ENCODE measurements around the gene RC3H1.
A peak's percentile ranks its signal among the peaks of the same experiment; 100 is the strongest.
"Not testable (repeated sequence)": the region's sequence is repeated elsewhere in the genome, so short reads cannot be mapped to it uniquely, and the experiment has no call there.

RC3H1 gene

GRCh38 chr1:173946380-173946921 lies 75.7 kb downstream of the RC3H1 start:
- H3K9ac ChIP-seq (ENCODE audit: low read length) = no peak overlapping the region
- H3K27me3 ChIP-seq (replicated peaks; ENCODE audit: control insufficient read depth, insufficient read depth, low read length) = no peaks in the 10 kb centered on the region
- H3K4me1 ChIP-seq (ENCODE audit: control insufficient read depth, insufficient read depth, low read length) = peaks cover 4% of the 10 kb centered on the region
- peaks cover 90% of the 10 kb centered on the region for H3K36me3 ChIP-seq (ENCODE audit: control insufficient read depth, insufficient read depth, low read length, severe bottlenecking)
- H3K9me3 ChIP-seq (ENCODE audit: control insufficient read depth, low read length) = no peaks in the 10 kb centered on the region
- no peak overlapping the region for H3K4me3 ChIP-seq (ENCODE audit: low read length)
- no peak for DNase-seq (ENCODE audit: low read depth)

- H3K36me3 ChIP-seq (ENCODE audit: control insufficient read depth, insufficient read depth, low read length, severe bottlenecking) = peaks cover 86% of the 10 kb centered on the region
- no peaks in the 10 kb centered on the region for H3K9me3 ChIP-seq (ENCODE audit: control insufficient read depth, low read length)
- no peak overlapping the region for H3K9ac ChIP-seq (ENCODE audit: low read length)
- no peak overlapping the region for H3K4me3 ChIP-seq (ENCODE audit: low read length)
- H3K27me3 ChIP-seq (replicated peaks; ENCODE audit: control insufficient read depth, insufficient read depth, low read length) = no peaks in the 10 kb centered on the region
- DNase-seq (ENCODE audit: low read depth) = no peak
- no peaks in the 10 kb centered on the region for H3K4me1 ChIP-seq (ENCODE audit: control insufficient read depth, insufficient read depth, low read length)
Observed at GRCh38 chr1:173937062-173937461, 85.1 kb downstream of the RC3H1 start.

GRCh38 chr1:173934440-173934839 lies 87.7 kb downstream of the RC3H1 start:
- H3K36me3 ChIP-seq (ENCODE audit: control insufficient read depth, insufficient read depth, low read length, severe bottlenecking) = peaks cover 72% of the 10 kb centered on the region

GRCh38 chr1:173930541-173930940 lies 91.6 kb downstream of the RC3H1 start:
- not testable (repeated sequence) for DNase-seq (ENCODE audit: low read depth); H3K4me1 ChIP-seq (ENCODE audit: control insufficient read depth, insufficient read depth, low read length); H3K9ac ChIP-seq (ENCODE audit: low read length); H3K9me3 ChIP-seq (ENCODE audit: control insufficient read depth, low read length); H3K27me3 ChIP-seq (replicated peaks; ENCODE audit: control insufficient read depth, insufficient read depth, low read length); H3K4me3 ChIP-seq (ENCODE audit: low read length)
- H3K36me3 ChIP-seq (ENCODE audit: control insufficient read depth, insufficient read depth, low read length, severe bottlenecking) = peaks cover 42% of the 10 kb centered on the region

More at GRCh38 chr1:173934440-173934839, 87.7 kb downstream of the RC3H1 start:
- Histone ChIP-seq H3K27me3 (replicated peaks; ENCODE audit: control insufficient read depth, insufficient read depth, low read length) (no peaks in the 10 kb centered on the region), H3K9me3 (ENCODE audit: control insufficient read depth, low read length) (no peaks in the 10 kb centered on the region), H3K4me3 (ENCODE audit: low read length) (no peak overlapping the region), H3K9ac (ENCODE audit: low read length) (no peak overlapping the region), H3K4me1 (ENCODE audit: control insufficient read depth, insufficient read depth, low read length) (no peaks in the 10 kb centered on the region)
- DNase-seq (ENCODE audit: low read depth) = no peak

- DNase-seq (ENCODE audit: low read depth) = no peak
- H3K9ac ChIP-seq (ENCODE audit: low read length) = no peak overlapping the region
- no peaks in the 10 kb centered on the region for H3K9me3 ChIP-seq (ENCODE audit: control insufficient read depth, low read length)
- H3K27me3 ChIP-seq (replicated peaks; ENCODE audit: control insufficient read depth, insufficient read depth, low read length) = peaks cover 5% of the 10 kb centered on the region
- no peaks in the 10 kb centered on the region for H3K4me1 ChIP-seq (ENCODE audit: control insufficient read depth, insufficient read depth, low read length)
- H3K36me3 ChIP-seq (ENCODE audit: control insufficient read depth, insufficient read depth, low read length, severe bottlenecking) = no peaks in the 10 kb centered on the region
- H3K4me3 ChIP-seq (ENCODE audit: low read length) = no peak overlapping the region
Observed at GRCh38 chr1:173925306-173926242, 96.6 kb downstream of the RC3H1 start.

GRCh38 chr1:173920861-173921260 lies 101.3 kb downstream of the RC3H1 start:
- H3K9ac ChIP-seq (ENCODE audit: low read length) = no peak overlapping the region
- H3K4me1 ChIP-seq (ENCODE audit: control insufficient read depth, insufficient read depth, low read length) = no peaks in the 10 kb centered on the region
- H3K4me3 ChIP-seq (ENCODE audit: low read length) = no peak overlapping the region
- peaks cover 5% of the 10 kb centered on the region for H3K27me3 ChIP-seq (replicated peaks; ENCODE audit: control insufficient read depth, insufficient read depth, low read length)
- no peaks in the 10 kb centered on the region for H3K9me3 ChIP-seq (ENCODE audit: control insufficient read depth, low read length)
- no peak for DNase-seq (ENCODE audit: low read depth)
- H3K36me3 ChIP-seq (ENCODE audit: control insufficient read depth, insufficient read depth, low read length, severe bottlenecking) = no peaks in the 10 kb centered on the region

GRCh38 chr1:173917635-173918493 lies 104.3 kb downstream of the RC3H1 start:
- no peak for DNase-seq (ENCODE audit: low read depth)

GRCh38 chr1:173917149-173917548 lies 105.0 kb downstream of the RC3H1 start, which contains the start of gene SERPINC1:
SERPINC1 (minus strand) TSS chr1:173917327; CDS start chr1:173917259, 68 bp downstream.
- H3K9me3 ChIP-seq (ENCODE audit: control insufficient read depth, low read length) = no peaks in the 10 kb centered on the region
- no peaks in the 10 kb centered on the region for H3K36me3 ChIP-seq (ENCODE audit: control insufficient read depth, insufficient read depth, low read length, severe bottlenecking)
- no peak for DNase-seq (ENCODE audit: low read depth)
- H3K27me3 ChIP-seq (replicated peaks; ENCODE audit: control insufficient read depth, insufficient read depth, low read length) = no peaks in the 10 kb centered on the region
- no peak within 1 kb of the TSS for H3K9ac ChIP-seq (ENCODE audit: low read length)
- H3K4me1 ChIP-seq (ENCODE audit: control insufficient read depth, insufficient read depth, low read length) = no peaks in the 10 kb centered on the region
- no peak within 1 kb of the TSS for H3K4me3 ChIP-seq (ENCODE audit: low read length)

More at GRCh38 chr1:173917635-173918493, 104.3 kb downstream of the RC3H1 start:
- Histone ChIP-seq H3K27me3 (replicated peaks; ENCODE audit: control insufficient read depth, insufficient read depth, low read length) (no peaks in the 10 kb centered on the region), H3K36me3 (ENCODE audit: control insufficient read depth, insufficient read depth, low read length, severe bottlenecking) (no peaks in the 10 kb centered on the region), H3K4me3 (ENCODE audit: low read length) (no peak overlapping the region), H3K4me1 (ENCODE audit: control insufficient read depth, insufficient read depth, low read length) (no peaks in the 10 kb centered on the region), H3K9ac (ENCODE audit: low read length) (no peak overlapping the region), H3K9me3 (ENCODE audit: control insufficient read depth, low read length) (no peaks in the 10 kb centered on the region)

GRCh38 chr1:173916667-173917066 lies 105.5 kb downstream of the RC3H1 start:
- Histone ChIP-seq H3K9me3 (ENCODE audit: control insufficient read depth, low read length) (no peaks in the 10 kb centered on the region), H3K4me3 (ENCODE audit: low read length) (no peak overlapping the region), H3K9ac (ENCODE audit: low read length) (no peak overlapping the region), H3K4me1 (ENCODE audit: control insufficient read depth, insufficient read depth, low read length) (no peaks in the 10 kb centered on the region), H3K27me3 (replicated peaks; ENCODE audit: control insufficient read depth, insufficient read depth, low read length) (no peaks in the 10 kb centered on the region), H3K36me3 (ENCODE audit: control insufficient read depth, insufficient read depth, low read length, severe bottlenecking) (no peaks in the 10 kb centered on the region)
- DNase-seq (ENCODE audit: low read depth) = no peak

GRCh38 chr1:173915596-173915995 lies 106.6 kb downstream of the RC3H1 start:
- no peak overlapping the region for H3K4me3 ChIP-seq (ENCODE audit: low read length)
- no peak overlapping the region for H3K9ac ChIP-seq (ENCODE audit: low read length)
- no peaks in the 10 kb centered on the region for H3K9me3 ChIP-seq (ENCODE audit: control insufficient read depth, low read length)
- H3K36me3 ChIP-seq (ENCODE audit: control insufficient read depth, insufficient read depth, low read length, severe bottlenecking) = no peaks in the 10 kb centered on the region
- DNase-seq (ENCODE audit: low read depth) = peak; percentile 10
- no peaks in the 10 kb centered on the region for H3K27me3 ChIP-seq (replicated peaks; ENCODE audit: control insufficient read depth, insufficient read depth, low read length)
- no peaks in the 10 kb centered on the region for H3K4me1 ChIP-seq (ENCODE audit: control insufficient read depth, insufficient read depth, low read length)

- peak; percentile 20 for DNase-seq (ENCODE audit: low read depth)
- no peaks in the 10 kb centered on the region for H3K4me1 ChIP-seq (ENCODE audit: control insufficient read depth, insufficient read depth, low read length)
- no peaks in the 10 kb centered on the region for H3K27me3 ChIP-seq (replicated peaks; ENCODE audit: control insufficient read depth, insufficient read depth, low read length)
- no peak overlapping the region for H3K4me3 ChIP-seq (ENCODE audit: low read length)
- no peak overlapping the region for H3K9ac ChIP-seq (ENCODE audit: low read length)
- H3K36me3 ChIP-seq (ENCODE audit: control insufficient read depth, insufficient read depth, low read length, severe bottlenecking) = no peaks in the 10 kb centered on the region
- H3K9me3 ChIP-seq (ENCODE audit: control insufficient read depth, low read length) = no peaks in the 10 kb centered on the region
Observed at GRCh38 chr1:173914366-173914871, 107.7 kb downstream of the RC3H1 start.
